Measurements from ENCODE around the gene CARS1.

The CARS1 gene

DNA sequence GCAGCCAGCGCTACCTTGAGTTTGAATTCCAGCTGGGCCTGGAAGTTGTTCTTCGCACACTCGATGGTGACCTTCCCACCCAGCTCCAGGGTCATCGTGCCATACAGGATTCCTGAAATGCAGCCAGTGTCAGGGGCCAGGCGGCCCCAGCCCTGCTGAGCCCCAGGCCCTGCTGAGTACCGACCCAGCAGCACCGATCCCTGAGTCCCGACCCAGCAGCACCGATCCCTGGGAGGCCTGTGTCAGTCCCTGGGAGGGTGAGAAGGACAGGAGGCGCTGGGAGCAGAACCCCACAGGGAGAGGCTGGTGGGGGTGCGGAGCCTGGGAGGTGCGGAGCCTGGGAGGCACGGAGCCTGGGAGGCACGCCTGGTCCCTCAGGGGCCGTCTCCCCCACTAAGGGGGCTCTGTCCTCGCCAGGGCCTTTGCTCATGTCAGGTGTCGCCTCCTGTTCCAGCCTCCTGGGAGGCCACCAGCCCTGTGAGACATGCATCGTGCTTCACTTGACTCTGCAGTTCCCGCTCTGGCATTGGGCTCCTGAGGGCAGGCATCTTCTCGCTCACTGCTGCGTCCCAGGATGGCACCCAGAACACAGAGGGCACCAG lies 37.1 kb upstream of the CARS1 start:
- ATAC-seq (replicated peaks; ENCODE audit: extremely low read depth, poor library complexity, severe bottlenecking) (no peak), DNase-seq (ENCODE audit: low spot score in 2 of 2) (no peak)
- Mint-ChIP-seq H3K36me3 (ENCODE audit: insufficient read depth) (peaks cover 18% of the 10 kb centered on the region), H3K4me1 (peaks cover 13% of the 10 kb centered on the region), H3K9me3 (no peaks in the 10 kb centered on the region), H3K4me3 (no peak overlapping the region), H3K27me3 (no peaks in the 10 kb centered on the region), H3K27ac (ENCODE audit: low read depth) (no peak overlapping the region)

DNA sequence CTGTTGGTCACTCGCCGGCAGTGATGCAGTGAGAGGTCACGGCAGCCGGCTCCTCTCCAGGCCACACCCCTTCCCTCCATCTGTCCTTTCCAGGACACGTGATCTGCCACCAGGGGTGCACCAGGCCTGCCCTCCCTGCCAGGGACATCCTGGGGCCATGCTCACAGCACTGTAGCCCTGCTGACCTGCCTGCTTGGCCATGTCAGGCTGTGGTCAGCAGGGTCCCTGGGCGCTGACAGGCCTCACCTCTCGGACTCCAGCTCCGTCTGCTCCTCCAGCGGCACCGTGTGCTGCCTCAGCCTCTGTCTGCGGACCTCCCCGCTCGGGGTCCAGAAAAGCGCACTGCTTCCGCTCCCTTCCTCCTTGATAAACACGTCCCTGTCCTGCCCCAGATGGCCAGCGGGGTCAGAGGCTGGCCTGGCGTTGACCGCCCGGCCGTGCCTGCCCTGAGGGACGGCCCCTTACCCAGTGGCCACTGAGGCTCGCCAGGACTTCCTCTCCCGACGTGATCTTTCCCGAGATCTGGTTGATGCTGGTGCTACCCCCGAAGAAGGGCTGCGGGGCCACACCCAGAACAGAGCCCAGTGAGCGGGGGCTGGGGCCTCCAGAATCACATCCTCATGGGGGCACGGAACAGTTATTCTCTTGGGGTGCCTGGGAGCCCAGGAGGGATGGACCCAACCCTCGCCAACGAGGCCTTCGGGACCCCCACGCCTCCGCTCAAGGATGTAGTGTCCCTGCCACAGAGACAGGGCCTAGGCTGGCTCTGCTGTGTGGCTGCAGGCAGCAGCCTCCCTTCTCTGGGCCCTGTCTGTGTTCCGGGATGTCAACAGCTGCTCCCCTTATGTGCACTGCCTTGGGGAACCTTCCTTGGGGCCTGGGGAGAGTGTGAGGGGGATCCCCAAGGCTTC lies 36.3 kb upstream of the CARS1 start:
- Mint-ChIP-seq H3K27me3 (no peaks in the 10 kb centered on the region), H3K9me3 (no peaks in the 10 kb centered on the region), H3K27ac (ENCODE audit: low read depth) (no peak overlapping the region), H3K36me3 (ENCODE audit: insufficient read depth) (peaks cover 16% of the 10 kb centered on the region), H3K4me1 (peaks cover 6% of the 10 kb centered on the region), H3K4me3 (no peak overlapping the region)
- DNase-seq (ENCODE audit: low spot score in 2 of 2) (no peak), ATAC-seq (replicated peaks; ENCODE audit: extremely low read depth, poor library complexity, severe bottlenecking) (no peak)

DNA sequence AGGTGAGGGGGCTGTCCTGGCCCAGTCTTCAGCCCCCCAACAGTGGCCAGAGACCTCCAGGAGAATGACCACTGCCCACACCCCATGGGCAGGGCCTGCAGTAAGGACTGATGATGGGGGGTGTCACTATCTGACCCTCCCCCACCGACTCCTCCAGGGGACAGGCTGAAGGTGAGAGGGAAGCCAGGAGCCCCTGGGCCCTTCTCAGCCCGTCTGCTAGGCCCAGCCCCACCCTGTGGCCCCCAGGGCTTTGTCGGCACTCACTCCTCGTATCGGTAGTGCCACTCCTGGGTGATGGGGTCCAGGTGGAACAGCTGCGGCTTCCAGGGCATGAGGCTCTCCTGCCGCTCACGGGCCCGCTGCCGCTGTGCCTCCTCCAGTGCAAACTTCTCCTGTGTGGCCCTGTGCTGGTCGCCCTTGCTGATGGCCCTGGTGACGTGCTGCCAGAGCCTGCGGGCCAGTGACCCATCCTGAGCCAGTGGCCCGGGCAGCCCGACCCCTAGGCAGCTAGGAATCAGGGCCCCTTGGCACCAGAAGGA lies 35.4 kb upstream of the CARS1 start:
- no peak overlapping the region for H3K4me3 Mint-ChIP-seq
- no peak for ATAC-seq (replicated peaks; ENCODE audit: extremely low read depth, poor library complexity, severe bottlenecking)
- no peaks in the 10 kb centered on the region for H3K27me3 Mint-ChIP-seq
- H3K9me3 Mint-ChIP-seq, result no peaks in the 10 kb centered on the region
- H3K36me3 Mint-ChIP-seq (ENCODE audit: insufficient read depth), result peaks cover 19% of the 10 kb centered on the region
- no peaks in the 10 kb centered on the region for H3K4me1 Mint-ChIP-seq
- DNase-seq (ENCODE audit: low spot score in 2 of 2), result no peak
- H3K27ac Mint-ChIP-seq (ENCODE audit: low read depth), result no peak overlapping the region

DNA sequence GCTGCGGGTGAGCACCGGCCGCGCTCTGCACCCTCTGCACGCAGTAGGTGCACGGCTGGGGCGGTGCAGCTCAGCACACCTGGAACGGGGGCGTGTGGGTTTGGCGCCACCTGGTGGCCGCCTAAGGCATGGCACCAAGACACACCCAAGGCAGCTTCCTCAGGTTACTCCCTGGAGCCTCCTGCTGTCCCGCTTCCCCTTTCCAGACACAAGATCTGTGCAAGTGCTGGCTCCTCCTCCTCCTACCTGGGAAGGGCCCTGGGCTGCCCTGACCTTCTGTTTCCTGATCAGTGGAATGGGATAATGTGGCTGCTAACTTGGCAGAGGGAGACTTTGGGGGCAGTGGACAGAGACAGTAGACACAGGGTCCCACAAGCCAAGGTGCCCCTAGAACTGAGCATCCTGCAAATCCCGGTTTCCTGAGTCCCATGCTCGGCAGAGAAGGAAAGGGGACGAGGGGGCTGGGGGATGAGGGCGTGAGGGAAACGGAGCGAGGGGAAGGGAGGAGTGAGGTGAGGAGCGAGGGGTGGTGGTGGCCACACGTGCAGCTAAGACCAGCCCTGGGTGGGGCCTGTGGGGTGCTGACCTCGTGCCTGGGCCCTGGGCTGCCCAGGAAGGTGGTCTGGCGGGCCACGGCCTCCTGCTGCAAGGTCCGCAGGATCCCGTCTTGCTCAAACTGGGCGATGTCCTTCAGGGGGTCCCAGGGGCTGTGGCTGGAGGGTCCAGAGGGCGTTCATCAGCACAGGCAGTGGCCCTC lies 34.8 kb upstream of the CARS1 start:
- H3K4me1 Mint-ChIP-seq, result no peaks in the 10 kb centered on the region
- H3K36me3 Mint-ChIP-seq (ENCODE audit: insufficient read depth), result peaks cover 19% of the 10 kb centered on the region
- H3K27me3 Mint-ChIP-seq, result no peaks in the 10 kb centered on the region
- ATAC-seq (replicated peaks; ENCODE audit: extremely low read depth, poor library complexity, severe bottlenecking) (peak; percentile 85), DNase-seq (ENCODE audit: low spot score in 2 of 2) (peak; percentile 50 to 66)
- no peak overlapping the region for H3K27ac Mint-ChIP-seq (ENCODE audit: low read depth)
- H3K4me3 Mint-ChIP-seq, result no peak overlapping the region
- H3K9me3 Mint-ChIP-seq, result no peaks in the 10 kb centered on the region

DNA sequence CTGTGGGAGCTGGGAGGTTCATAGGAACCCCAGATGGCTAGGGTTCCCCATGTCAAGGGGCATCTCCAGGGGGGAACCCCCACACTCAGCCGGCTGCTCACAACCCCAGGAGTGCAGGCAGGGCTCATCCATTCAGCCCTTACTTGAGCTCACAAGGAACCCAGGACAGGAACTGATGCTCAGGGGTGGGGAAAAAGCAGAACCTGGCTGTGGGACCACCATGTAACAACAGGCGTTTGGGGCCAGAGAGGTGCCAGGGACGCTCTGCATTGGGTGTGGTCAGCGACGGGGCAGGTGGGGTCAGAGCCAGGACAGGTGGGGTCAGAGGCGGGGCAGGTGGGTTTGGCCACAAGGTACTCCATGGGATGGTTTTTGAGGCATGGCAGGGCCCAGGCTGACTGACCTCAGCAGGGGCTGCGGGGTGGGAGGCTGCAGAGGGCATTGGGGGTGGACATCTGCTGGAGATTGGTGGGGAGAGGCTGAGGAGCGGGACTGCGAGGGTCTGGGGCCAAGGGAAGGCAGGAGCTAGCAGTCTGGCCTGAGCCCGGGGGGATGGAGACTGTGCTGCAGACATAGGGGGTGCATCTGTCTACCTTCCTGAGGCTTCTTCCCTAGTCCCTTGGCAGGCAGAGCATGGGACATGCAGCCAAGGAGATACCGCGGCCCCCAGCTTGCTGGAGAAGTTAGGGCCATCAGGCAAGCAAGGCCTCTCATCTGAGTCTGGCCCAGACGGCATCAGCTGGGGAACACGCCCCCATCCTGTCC lies 34.0 kb upstream of the CARS1 start:
- no peak for ATAC-seq (replicated peaks; ENCODE audit: extremely low read depth, poor library complexity, severe bottlenecking)
- Mint-ChIP-seq H3K9me3 (no peaks in the 10 kb centered on the region), H3K27ac (ENCODE audit: low read depth) (no peak overlapping the region), H3K27me3 (no peaks in the 10 kb centered on the region), H3K4me3 (no peak overlapping the region), H3K36me3 (ENCODE audit: insufficient read depth) (peaks cover 21% of the 10 kb centered on the region), H3K4me1 (no peaks in the 10 kb centered on the region)
- DNase-seq (ENCODE audit: low spot score in 2 of 2), result no peak

DNA sequence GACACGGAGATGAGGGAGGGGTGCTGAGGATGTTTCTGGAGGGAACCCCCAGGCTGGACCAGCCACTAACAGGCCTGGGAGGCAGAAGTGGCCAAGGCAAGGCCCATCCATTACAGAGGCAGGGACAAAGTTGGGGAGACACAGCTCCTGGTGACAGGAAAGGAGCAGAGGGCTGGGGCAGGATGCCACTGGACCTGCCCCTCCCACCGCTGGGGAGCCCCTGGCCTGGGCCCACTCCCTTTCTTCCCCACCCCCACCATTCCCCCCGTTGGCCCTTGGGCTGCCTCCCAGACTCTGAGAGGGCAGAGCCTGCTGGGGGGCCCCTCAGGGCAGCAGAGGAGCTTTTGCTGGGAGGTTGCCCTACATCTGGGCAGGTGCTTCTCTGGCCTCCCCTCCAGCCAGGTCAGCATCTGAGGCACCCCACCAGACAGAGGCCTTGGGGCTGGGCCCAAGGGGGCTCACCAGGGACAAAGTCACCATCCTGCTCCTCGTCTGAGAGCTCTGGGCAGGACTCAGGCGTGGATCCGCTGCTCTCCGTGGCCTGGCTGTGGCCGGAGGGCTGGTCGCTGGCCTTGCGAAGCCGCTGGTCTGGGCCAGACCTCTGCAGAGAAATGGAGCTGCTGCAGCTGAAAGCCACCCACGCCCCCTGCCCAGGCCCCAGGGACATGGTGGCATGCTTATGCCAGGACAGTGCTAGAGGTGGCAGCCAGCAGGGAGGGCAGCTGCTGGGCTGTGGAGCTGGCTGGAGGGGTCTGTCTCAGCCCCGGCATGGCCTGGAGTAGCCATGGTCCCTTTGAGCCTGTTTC lies 33.1 kb upstream of the CARS1 start:
- Mint-ChIP-seq H3K27me3 (no peaks in the 10 kb centered on the region), H3K4me3 (no peak overlapping the region), H3K27ac (ENCODE audit: low read depth) (no peak overlapping the region), H3K4me1 (no peaks in the 10 kb centered on the region), H3K9me3 (no peaks in the 10 kb centered on the region), H3K36me3 (ENCODE audit: insufficient read depth) (peaks cover 16% of the 10 kb centered on the region)
- ATAC-seq (replicated peaks; ENCODE audit: extremely low read depth, poor library complexity, severe bottlenecking) (no peak), DNase-seq (ENCODE audit: low spot score in 2 of 2) (no peak)

DNA sequence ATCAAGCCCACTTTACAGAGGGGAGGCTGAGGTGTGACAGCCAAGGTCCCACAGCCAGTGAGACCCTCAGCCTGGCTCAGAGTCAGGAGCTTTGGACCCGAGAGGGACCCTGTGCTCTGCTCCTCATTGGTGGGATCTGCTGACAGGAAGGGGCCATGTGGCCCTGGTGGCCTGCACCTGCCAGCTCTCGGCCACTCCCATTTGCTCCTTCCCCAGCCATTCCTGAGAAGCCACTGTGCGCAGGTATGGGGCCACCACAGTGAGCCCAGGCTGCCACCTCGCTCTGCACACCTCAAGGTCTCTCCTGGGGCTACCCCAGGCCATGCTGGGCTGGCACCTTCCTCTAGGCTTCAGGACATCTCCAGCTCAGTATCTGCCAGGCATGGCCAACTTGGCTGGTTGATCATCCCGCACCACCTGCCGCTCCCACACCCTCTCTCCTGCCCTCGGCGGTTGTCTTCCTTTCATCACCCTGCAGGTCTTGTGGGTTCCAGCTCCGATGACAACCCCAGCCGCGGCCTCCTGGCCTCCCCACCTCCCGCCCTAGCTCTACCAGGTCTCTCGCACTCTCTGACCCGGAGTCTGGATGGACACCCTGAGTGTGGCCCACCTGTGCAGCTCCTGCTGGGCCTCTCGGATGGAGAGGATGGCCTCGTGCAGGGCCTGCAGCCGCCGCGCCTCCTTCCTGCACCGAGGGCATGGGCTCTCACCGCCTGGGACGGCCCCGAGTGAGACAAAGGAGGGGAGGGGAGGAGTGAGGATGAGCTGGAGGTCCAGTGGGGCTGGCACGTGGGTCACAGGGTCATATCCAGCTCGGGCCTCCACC lies 32.2 kb upstream of the CARS1 start:
- no peaks in the 10 kb centered on the region for H3K9me3 Mint-ChIP-seq
- H3K27me3 Mint-ChIP-seq, result no peaks in the 10 kb centered on the region
- H3K4me1 Mint-ChIP-seq, result no peaks in the 10 kb centered on the region
- peaks cover 16% of the 10 kb centered on the region for H3K36me3 Mint-ChIP-seq (ENCODE audit: insufficient read depth)
- ATAC-seq (replicated peaks; ENCODE audit: extremely low read depth, poor library complexity, severe bottlenecking) (no peak), DNase-seq (ENCODE audit: low spot score in 2 of 2) (no peak)
- no peak overlapping the region for H3K27ac Mint-ChIP-seq (ENCODE audit: low read depth)
- H3K4me3 Mint-ChIP-seq, result no peak overlapping the region

DNA sequence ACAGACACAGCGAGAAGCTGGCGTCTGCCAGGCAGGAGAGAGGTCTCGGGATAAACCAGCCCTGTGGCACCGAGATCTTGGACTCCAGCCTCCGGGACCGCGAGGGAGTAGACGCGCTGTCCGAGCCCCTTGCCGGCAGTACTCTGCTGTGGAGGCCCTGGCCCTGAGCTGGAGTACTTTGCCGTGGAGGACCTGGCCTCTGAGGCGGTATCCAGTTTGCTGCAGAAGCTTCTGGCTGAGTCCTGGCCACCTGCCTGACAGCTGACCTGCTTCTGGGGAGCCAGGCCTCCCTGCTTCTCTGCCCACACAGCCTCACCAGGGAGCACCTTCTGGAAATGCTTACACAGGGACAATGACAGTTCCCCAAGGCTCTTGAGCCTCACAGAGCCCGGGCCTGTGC lies 31.6 kb upstream of the CARS1 start:
- Mint-ChIP-seq H3K27ac (ENCODE audit: low read depth) (no peak overlapping the region), H3K9me3 (no peaks in the 10 kb centered on the region), H3K27me3 (no peaks in the 10 kb centered on the region), H3K4me1 (no peaks in the 10 kb centered on the region), H3K4me3 (no peak overlapping the region), H3K36me3 (ENCODE audit: insufficient read depth) (peaks cover 19% of the 10 kb centered on the region)
- no peak for ATAC-seq (replicated peaks; ENCODE audit: extremely low read depth, poor library complexity, severe bottlenecking)
- no peak for DNase-seq (ENCODE audit: low spot score in 2 of 2)

DNA sequence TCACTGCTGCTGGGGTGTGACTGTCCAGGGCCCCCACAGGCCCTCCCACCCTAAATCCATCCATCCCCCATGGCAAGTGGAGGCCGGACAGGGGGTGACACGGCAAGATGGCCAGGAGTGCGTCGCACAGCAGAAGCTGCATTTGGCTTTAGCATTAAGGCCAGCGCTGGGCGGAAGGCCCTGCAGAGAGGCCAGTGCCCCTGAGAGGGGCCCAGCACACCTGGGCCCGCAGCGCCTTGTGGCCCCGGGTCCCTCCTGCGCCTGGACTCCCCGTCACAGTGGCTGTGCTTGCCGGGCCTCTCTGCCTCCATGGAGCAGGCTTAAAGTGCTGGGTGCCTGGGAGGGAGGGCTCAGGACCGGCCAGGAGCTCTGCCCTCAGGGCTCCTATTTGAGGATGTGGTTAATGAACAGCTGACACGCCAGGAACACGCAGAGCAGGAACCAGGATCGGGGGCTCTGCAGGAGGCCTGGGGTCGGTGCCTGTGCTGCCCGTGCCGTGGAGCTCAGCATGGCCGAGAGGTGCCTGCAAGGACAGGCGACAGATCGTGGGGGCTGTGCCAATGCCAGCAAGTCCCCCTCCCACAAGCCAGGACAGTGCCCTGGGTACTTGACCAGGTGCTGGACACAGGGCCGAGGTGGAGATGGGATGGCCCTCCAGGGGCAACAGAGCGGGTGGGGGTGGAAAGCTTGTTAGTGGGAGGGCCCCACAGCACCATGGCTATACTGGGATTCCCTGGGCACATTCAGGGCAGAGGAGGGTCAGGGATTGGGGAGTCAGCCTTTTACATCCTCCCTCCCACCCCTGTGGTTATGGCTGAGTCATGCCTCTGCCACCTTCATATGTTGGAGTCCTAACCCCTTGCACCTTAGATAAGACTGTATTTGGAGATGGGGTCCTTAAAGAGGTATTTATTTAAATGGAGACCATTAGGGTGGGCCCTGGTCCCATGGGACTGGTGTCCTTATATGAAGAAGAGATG lies 30.9 kb upstream of the CARS1 start:
- H3K4me3 Mint-ChIP-seq, result no peak overlapping the region
- no peak overlapping the region for H3K27ac Mint-ChIP-seq (ENCODE audit: low read depth)
- no peak for ATAC-seq (replicated peaks; ENCODE audit: extremely low read depth, poor library complexity, severe bottlenecking)
- no peak for DNase-seq (ENCODE audit: low spot score in 2 of 2)
- peaks cover 13% of the 10 kb centered on the region for H3K36me3 Mint-ChIP-seq (ENCODE audit: insufficient read depth)
- H3K4me1 Mint-ChIP-seq, result no peaks in the 10 kb centered on the region
- H3K27me3 Mint-ChIP-seq, result no peaks in the 10 kb centered on the region
- no peaks in the 10 kb centered on the region for H3K9me3 Mint-ChIP-seq

DNA sequence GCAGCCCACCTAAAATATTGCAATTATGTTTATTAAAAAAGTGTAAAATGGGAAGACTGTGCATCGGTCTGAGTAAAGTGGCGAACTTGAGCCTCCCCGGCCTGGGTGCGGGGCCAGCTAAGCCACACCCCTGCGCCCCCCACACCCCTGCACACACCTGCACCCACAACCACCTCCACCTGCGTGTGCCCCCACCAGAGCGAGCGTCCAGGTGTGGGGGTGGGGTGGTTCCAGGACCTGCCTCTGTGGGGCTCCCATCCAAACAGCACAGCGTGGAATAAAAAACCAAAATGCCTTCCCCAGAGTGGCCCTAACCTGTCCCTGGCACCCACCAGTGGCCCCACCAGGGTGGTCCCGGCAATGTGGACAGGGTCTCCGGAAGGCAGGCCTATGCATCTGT lies 30.1 kb upstream of the CARS1 start:
- Mint-ChIP-seq H3K27me3 (no peaks in the 10 kb centered on the region), H3K36me3 (ENCODE audit: insufficient read depth) (peaks cover 13% of the 10 kb centered on the region), H3K27ac (ENCODE audit: low read depth) (no peak overlapping the region), H3K9me3 (no peaks in the 10 kb centered on the region), H3K4me3 (no peak overlapping the region), H3K4me1 (no peaks in the 10 kb centered on the region)
- no peak for DNase-seq (ENCODE audit: low spot score in 2 of 2)
- ATAC-seq (replicated peaks; ENCODE audit: extremely low read depth, poor library complexity, severe bottlenecking), result no peak

Data from central memory CD8-positive, alpha-beta T cell (primary cell).